Activated naive CD4-positive, alpha-beta T cell treated with anti-CD3 and anti-CD28 coated beads, Interleukin-2, amount 10 ng/mL, durations not matched to agents 7 days and 5 days (primary cell): ENCODE measurements around the gene TMEM183A.

Source experiments
- CTCF ChIA-PET: fragments of 350-600 bp; sonication (Branson Sonifier 250); formaldehyde crosslinking; loops from one replicate; lab custom pipeline; 2021; ENCODE audit warnings: antibody characterized with exemption; lab: Charles Lee
- DNase-seq: peaks from one replicate; pipeline ENCODE4 v3.0.0-alpha.2; 2020
- H3K27ac Mint-ChIP-seq: one replicate; pipeline ENCODE4 v1.8.0; 2021; ENCODE audit warnings: mild to moderate bottlenecking, moderate library complexity, mixed read lengths
- H3K27me3 Mint-ChIP-seq: one replicate; pipeline ENCODE4 v1.8.0; 2021; ENCODE audit warnings: mild to moderate bottlenecking, mixed read lengths
- H3K36me3 Mint-ChIP-seq: one replicate; pipeline ENCODE4 v1.8.0; 2021; ENCODE audit warnings: mixed read lengths
- H3K4me1 Mint-ChIP-seq: one replicate; pipeline ENCODE4 v1.8.0; 2021; ENCODE audit warnings: mixed read lengths
- H3K4me3 Mint-ChIP-seq: one replicate; pipeline ENCODE4 v1.8.0; 2021; ENCODE audit warnings: mild to moderate bottlenecking, moderate library complexity, mixed read lengths
- H3K9me3 Mint-ChIP-seq: one replicate; pipeline ENCODE4 v1.8.0; 2021; ENCODE audit warnings: mixed read lengths

Gene TMEM183A

DNA sequence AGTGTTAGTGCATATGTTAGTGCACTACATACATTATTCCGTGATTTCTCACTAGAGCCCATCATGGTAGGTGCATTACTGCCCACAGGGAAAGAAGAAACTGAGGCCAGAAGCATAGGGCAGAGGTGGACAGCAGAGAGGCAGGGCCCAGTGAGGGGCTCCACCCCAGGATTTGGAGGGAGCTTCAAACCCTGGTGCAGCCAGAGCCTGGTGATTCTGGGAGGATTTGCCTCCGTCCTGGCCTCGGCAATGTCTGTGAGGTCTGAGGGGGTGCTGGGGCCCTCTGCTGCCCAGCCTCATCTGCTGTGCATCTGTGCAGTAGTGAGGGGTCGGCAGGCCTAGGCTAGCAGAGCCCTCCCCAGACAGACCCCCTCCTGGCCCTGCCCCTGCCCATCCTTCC, 41.9 kb downstream of the TMEM183A start:
- H3K27ac Mint-ChIP-seq = no peak overlapping the region

DNA sequence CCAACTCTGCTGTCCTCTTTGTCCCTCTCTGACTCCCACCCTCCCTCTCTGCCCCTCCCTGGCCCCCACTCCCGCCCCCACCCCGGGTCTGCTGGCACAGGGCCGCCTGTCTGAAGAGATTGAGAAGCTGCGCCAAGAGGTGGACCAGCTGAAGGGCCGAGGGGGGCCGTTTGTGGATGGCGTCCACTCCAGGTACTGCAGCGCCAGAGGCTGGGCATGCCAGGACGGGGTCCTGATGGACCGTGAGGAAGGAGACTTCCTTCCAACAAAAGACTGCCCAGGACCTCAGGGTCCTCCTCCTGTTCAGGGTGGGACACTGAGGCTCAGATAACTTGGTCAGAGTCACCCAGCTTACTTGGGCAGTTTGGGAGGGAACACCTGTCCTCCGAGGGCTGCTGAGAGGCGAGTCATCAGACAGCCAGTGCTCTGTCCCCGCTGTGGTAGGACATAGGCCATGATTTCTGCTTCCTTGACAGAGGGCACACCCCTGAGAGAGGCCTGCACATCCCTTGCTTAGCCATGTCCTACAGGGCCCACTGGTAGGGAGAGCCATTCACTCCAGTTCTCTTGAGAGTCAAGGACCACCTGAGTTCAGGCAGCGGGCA, 42.5 kb downstream of the TMEM183A start:
- H3K4me3 Mint-ChIP-seq = no peak overlapping the region
- peaks cover 9% of the 10 kb centered on the region for H3K27me3 Mint-ChIP-seq
- DNase-seq = no peak
- CTCF ChIA-PET = interaction anchor here (0.6 to 1.5 kb wide), 2 partner anchors 10 to 117 kb away, joined by 3 read pairs; no protein-coding TSS in a partner anchor
- H3K36me3 Mint-ChIP-seq = peaks cover 8% of the 10 kb centered on the region
- no peaks in the 10 kb centered on the region for H3K9me3 Mint-ChIP-seq
- H3K4me1 Mint-ChIP-seq = no peaks in the 10 kb centered on the region
- H3K27ac Mint-ChIP-seq = no peak overlapping the region

More for the DNA sequence above, 41.9 kb downstream of the TMEM183A start:
- Mint-ChIP-seq H3K27me3 (peaks cover 9% of the 10 kb centered on the region), H3K4me3 (no peak overlapping the region), H3K36me3 (peaks cover 8% of the 10 kb centered on the region), H3K9me3 (no peaks in the 10 kb centered on the region), H3K4me1 (no peaks in the 10 kb centered on the region)
- DNase-seq = no peak
- CTCF ChIA-PET = interaction anchor here (0.6 to 1.9 kb wide), 2 partner anchors 9 to 117 kb away, joined by 3 to 6 read pairs; no protein-coding TSS in a partner anchor

DNA sequence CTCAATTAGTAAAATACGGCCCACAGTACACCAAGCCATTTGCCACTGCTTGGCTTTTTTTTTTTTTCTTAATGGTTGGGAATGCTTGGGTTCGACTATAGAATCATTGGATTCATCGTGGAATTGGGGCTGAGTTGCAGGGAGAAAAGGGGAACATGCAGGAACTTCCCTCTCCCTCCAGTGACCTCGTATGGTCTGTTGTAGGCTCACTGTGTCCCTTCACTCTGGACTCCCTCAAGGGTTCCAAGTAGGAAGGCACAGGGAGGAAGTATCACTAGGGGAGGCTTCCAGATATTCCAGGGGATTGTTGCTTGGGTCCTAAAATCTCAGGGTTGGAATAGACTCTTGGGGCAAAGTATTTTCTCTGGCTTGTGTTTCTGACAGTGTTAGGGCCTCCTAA, 43.7 kb downstream of the TMEM183A start:
- Mint-ChIP-seq H3K36me3 (peaks cover 11% of the 10 kb centered on the region), H3K4me1 (no peaks in the 10 kb centered on the region), H3K4me3 (no peak overlapping the region), H3K27me3 (peaks cover 11% of the 10 kb centered on the region), H3K27ac (no peak overlapping the region), H3K9me3 (no peaks in the 10 kb centered on the region)
- CTCF ChIA-PET = interaction anchor here (1.5 kb wide), 1 partner anchor 11 kb away, joined by 3 read pairs; no protein-coding TSS in a partner anchor
- DNase-seq = no peak

DNA sequence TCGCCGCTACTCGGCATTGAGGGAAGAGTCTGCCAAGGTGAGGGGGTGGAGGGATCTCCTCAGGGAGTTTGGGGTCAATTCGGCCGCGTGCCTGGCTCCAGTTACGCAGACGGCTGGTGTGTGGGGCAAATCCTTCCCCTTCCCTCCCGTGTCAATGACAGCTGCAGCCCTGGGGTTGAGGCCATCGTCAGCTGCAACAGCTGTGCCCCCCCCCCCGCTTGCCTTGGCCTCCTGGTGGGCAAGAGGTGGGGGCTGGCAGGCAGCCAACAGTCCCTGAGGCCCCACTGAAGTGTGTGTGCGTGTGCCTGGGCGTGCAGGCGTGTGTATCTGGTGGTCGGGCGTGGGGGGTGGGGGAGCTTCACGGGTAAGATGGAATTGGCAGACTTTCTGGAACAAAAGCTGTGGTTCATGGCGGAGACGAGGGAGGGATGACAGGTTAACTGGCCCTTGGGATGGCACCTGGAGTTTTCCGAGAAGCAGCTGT, 44.7 kb downstream of the TMEM183A start:
- no peaks in the 10 kb centered on the region for H3K4me1 Mint-ChIP-seq
- no peak overlapping the region for H3K27ac Mint-ChIP-seq
- peaks cover 14% of the 10 kb centered on the region for H3K36me3 Mint-ChIP-seq
- peaks cover 13% of the 10 kb centered on the region for H3K27me3 Mint-ChIP-seq
- no peaks in the 10 kb centered on the region for H3K9me3 Mint-ChIP-seq
- no peak overlapping the region for H3K4me3 Mint-ChIP-seq
- CTCF ChIA-PET = interaction anchor here (2.1 kb wide), 1 partner anchor 12 kb away, joined by 15 read pairs; no protein-coding TSS in a partner anchor
- no peak for DNase-seq

DNA sequence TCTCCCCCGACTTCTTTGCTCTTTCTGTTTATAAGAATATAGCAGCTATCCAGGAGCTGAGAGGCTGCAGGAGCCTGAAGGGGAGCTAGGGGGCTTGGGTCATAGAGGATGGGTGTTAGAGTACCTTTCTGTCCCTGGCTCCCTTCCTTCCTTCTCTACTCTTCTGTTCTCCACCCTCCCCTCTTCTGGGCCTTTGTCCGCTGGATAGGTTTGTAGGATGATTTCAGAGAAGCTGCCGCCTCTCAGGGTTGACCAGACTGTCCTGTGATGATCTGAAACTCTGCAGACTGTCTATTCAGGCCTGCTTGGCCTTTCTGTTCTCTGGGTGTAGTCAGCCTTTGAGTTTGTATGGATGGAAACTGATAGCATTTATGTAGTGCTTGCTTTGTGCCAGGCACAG, 45.4 kb downstream of the TMEM183A start:
- CTCF ChIA-PET = interaction anchor here (2.1 kb wide), 1 partner anchor 13 kb away, joined by 15 read pairs; no protein-coding TSS in a partner anchor
- Mint-ChIP-seq H3K36me3 (peaks cover 16% of the 10 kb centered on the region), H3K4me1 (no peaks in the 10 kb centered on the region), H3K27me3 (peaks cover 13% of the 10 kb centered on the region), H3K4me3 (no peak overlapping the region), H3K27ac (no peak overlapping the region), H3K9me3 (no peaks in the 10 kb centered on the region)
- DNase-seq = no peak

DNA sequence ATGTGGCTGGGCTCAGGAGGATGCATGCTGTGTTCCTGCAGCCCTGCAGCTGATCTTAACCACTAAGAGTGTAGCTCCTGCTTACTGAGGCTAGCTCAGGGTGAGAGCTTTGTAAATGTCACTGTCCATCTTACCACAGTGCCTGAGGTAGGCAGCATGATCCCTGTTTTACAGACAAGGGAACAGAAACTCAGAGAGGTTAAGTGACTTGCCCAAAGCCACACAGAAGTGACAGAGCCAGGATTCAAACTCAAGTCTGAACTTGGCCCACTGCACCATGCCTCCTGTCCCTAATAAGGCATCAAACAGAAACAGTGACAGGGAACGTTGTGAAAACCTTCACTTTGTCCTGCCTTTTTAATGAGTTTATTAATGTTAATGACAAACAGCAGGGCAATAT, 47.0 kb downstream of the TMEM183A start:
- H3K27ac Mint-ChIP-seq = no peak overlapping the region
- H3K4me3 Mint-ChIP-seq = no peak overlapping the region
- CTCF ChIA-PET = interaction anchor here (0.6 to 6.5 kb wide), 3 partner anchors 14 to 388 kb away, joined by 3 to 44 read pairs (median 4); no protein-coding TSS in a partner anchor
- H3K27me3 Mint-ChIP-seq = peaks cover 13% of the 10 kb centered on the region
- H3K4me1 Mint-ChIP-seq = no peaks in the 10 kb centered on the region
- H3K9me3 Mint-ChIP-seq = no peaks in the 10 kb centered on the region
- H3K36me3 Mint-ChIP-seq = peaks cover 15% of the 10 kb centered on the region
- DNase-seq = no peak

DNA sequence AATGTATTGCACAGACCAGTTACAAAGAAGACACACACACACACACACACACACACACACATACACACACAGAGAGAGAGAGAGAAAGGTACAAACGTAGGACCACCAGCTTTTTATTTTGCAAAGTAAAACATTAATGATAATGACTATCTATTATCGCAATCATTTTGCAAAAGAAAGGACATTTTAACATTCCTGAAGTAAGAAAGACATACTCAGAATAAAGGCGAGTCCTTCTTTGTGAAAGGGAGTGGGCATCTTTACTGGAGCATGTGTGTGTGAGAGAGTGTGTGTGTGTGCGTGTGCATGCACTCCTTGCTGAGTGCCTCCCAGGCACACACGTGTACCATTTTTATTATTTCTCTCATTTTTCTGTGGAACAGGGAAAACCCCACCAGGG, 47.5 kb downstream of the TMEM183A start:
- peaks cover 13% of the 10 kb centered on the region for H3K27me3 Mint-ChIP-seq
- H3K4me1 Mint-ChIP-seq = no peaks in the 10 kb centered on the region
- H3K36me3 Mint-ChIP-seq = peaks cover 17% of the 10 kb centered on the region
- no peak for DNase-seq
- no peaks in the 10 kb centered on the region for H3K9me3 Mint-ChIP-seq
- H3K4me3 Mint-ChIP-seq = no peak overlapping the region
- H3K27ac Mint-ChIP-seq = no peak overlapping the region
- CTCF ChIA-PET = interaction anchor here (0.6 to 6.5 kb wide), 3 partner anchors 14 to 387 kb away, joined by 3 to 44 read pairs (median 4); no protein-coding TSS in a partner anchor

DNA sequence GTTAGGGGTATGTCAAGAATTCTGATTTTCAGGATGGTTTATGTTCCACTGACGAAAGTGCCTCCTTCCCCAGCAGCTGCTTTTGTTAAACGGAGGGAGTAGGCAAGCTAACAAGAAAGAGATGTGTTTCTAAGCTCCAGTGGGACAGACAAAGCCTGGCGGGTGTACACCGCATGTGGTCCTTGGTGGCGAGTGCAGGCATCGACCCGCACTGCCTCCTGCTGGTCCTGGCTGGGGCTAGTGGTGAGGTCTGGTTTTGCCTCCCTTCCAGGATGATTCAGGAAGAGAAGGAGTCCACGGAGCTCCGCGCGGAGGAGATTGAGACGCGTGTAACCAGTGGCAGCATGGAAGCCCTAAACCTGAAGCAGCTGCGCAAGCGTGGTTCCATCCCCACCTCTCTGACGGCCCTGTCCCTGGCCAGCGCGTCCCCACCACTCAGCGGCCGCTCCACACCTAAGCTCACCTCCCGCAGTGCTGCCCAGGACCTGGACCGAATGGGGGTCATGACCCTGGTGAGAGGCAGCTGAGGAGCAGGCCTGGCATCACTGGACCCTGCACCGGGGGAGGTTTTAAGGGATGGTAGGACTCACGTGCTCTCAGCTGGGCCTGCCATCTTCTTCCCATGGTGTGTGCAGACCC, 48.1 kb downstream of the TMEM183A start:
- no peak overlapping the region for H3K4me3 Mint-ChIP-seq
- peaks cover 13% of the 10 kb centered on the region for H3K27me3 Mint-ChIP-seq
- H3K9me3 Mint-ChIP-seq = no peaks in the 10 kb centered on the region
- no peak overlapping the region for H3K27ac Mint-ChIP-seq
- no peak for DNase-seq
- H3K36me3 Mint-ChIP-seq = peaks cover 17% of the 10 kb centered on the region
- CTCF ChIA-PET = interaction anchor here (0.8 to 6.5 kb wide), 3 partner anchors 10 to 68 kb away, joined by 3 to 44 read pairs (median 4); no protein-coding TSS in a partner anchor
- no peaks in the 10 kb centered on the region for H3K4me1 Mint-ChIP-seq

DNA sequence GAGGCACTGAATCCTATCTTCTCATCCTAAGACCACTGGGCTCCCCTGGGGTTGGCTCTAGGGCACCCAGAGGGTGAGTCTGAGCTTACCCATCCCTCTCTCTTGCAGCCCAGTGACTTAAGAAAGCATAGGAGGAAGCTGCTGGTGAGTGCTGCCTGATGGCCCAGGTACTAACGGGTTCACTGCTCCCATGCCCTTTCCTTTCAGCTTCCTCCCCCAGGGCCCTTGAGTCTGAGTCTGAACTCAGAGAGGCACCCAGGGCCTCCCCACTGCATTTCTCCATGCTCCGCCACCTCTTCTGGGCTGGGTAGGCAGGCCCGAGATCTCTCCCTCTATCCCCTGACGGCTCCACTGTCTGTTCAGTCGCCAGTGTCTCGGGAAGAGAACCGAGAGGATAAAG, 48.8 kb downstream of the TMEM183A start:
- CTCF ChIA-PET = interaction anchor here (0.8 to 6.5 kb wide), 2 partner anchors 9 to 16 kb away, joined by 3 to 44 read pairs; no protein-coding TSS in a partner anchor
- Mint-ChIP-seq H3K27ac (no peak overlapping the region), H3K9me3 (no peaks in the 10 kb centered on the region), H3K4me3 (no peak overlapping the region), H3K36me3 (peaks cover 17% of the 10 kb centered on the region), H3K27me3 (peaks cover 10% of the 10 kb centered on the region), H3K4me1 (no peaks in the 10 kb centered on the region)
- no peak for DNase-seq

DNA sequence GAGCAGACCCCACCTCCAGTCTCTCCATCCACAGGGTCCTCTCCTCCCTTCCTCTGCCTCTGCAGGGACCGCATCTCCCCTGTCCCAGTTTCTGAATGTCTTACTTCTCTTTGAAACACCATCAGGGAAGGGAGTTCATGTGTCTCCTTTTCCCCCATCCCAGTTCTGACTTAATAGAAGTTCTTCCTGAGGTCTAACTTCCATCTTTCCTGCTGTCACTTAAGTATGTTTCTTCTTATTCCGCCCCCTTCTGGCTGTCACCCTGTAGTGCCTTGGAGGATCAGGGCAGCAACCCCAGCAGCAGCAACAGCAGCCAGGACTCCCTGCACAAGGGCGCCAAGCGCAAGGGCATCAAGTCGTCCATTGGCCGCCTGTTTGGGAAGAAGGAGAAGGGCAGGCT, 49.3 kb downstream of the TMEM183A start:
- CTCF ChIA-PET = interaction anchor here (1.2 to 6.5 kb wide), 2 partner anchors 9 to 16 kb away, joined by 5 to 44 read pairs; no protein-coding TSS in a partner anchor
- Mint-ChIP-seq H3K36me3 (peaks cover 17% of the 10 kb centered on the region), H3K27ac (no peak overlapping the region), H3K4me1 (no peaks in the 10 kb centered on the region), H3K4me3 (no peak overlapping the region), H3K27me3 (peaks cover 5% of the 10 kb centered on the region), H3K9me3 (no peaks in the 10 kb centered on the region)
- no peak for DNase-seq

DNA sequence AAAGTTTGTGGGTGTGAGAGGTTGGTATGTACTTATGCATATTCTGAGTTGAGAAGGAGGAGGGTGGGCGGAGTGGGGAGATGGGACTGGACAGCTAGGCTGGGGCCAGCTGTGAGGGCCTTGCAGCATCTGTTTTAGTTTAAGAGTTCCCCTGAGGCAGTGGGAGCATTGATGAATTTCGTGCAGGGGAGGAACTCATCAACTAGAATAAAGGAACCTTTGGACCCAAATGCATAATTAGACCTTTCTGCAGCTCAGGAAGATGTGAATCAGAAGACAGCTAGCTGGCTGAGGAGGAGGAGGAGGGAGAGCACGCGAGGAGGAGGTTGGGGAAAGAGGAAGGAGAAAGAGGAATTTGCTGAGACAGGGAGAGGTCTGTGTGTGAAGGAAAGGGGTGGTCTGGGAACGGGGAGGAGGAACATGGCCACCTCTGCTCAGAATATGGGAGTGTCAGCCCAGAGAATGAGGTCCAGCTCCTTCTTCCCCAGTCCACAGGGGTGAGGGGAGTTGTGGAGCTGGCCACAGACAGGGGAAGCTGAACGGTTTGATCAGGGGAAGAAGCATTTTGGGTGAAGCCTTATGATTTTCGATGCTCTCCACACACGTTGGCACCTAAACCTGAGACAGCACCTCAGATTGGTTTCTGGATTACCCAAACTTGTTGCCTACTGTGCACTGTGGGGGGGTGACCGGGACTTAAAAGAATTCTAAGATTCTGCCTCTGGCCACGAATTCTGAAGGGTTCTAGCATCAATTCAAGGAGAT, 50.9 kb downstream of the TMEM183A start:
- Mint-ChIP-seq H3K27me3 (peaks cover 3% of the 10 kb centered on the region), H3K4me1 (no peaks in the 10 kb centered on the region), H3K4me3 (no peak overlapping the region), H3K27ac (no peak overlapping the region), H3K36me3 (peaks cover 17% of the 10 kb centered on the region), H3K9me3 (no peaks in the 10 kb centered on the region)
- no peak for DNase-seq
- CTCF ChIA-PET = interaction anchor here (1.2 to 6.5 kb wide), 3 partner anchors 8 to 18 kb away, joined by 4 to 44 read pairs (median 5); no protein-coding TSS in a partner anchor

DNA sequence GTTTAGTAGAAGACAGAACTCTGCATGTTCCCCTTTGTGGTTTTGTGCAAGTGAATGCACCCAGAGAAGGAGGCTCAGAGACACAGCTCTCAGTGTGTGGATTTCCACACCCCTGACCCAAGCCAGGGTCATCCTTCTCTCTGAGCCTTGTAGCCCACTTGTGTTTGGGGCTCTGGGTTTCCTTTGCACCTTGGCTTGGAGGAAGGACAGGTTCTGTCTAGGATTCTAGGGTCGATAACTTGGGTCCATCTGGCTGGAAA, 51.4 kb downstream of the TMEM183A start:
- no peak for DNase-seq
- Mint-ChIP-seq H3K36me3 (peaks cover 17% of the 10 kb centered on the region), H3K27me3 (peaks cover 3% of the 10 kb centered on the region), H3K4me1 (no peaks in the 10 kb centered on the region), H3K9me3 (no peaks in the 10 kb centered on the region), H3K4me3 (no peak overlapping the region), H3K27ac (no peak overlapping the region)
- CTCF ChIA-PET = interaction anchor here (6.5 kb wide), 1 partner anchor 18 kb away, joined by 44 read pairs; no protein-coding TSS in a partner anchor

DNA sequence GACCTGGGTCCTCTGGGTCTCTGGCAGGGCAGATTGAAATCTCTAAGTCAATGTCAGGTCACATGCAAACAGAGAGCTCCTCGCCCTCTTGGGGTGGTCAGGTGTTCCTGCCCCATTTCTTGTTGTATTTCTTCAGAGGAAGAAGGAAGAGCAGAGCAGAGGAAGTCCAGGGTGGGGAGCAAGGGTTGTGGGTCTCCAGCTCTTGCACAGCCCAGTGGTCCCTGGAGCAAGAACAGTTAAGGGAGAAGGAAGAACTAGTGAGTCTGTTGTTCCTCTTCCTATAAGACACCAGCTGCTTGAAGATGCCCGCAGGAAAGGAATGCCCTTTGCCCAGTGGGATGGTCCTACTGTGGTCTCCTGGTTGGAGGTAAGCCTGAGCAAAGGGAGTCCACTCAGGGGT, 52.3 kb downstream of the TMEM183A start:
- Mint-ChIP-seq H3K27me3 (peaks cover 3% of the 10 kb centered on the region), H3K36me3 (peaks cover 17% of the 10 kb centered on the region), H3K4me3 (no peak overlapping the region), H3K4me1 (no peaks in the 10 kb centered on the region), H3K9me3 (no peaks in the 10 kb centered on the region), H3K27ac (no peak overlapping the region)
- DNase-seq = no peak
- CTCF ChIA-PET = interaction anchor here (6.5 kb wide), 1 partner anchor 19 kb away, joined by 44 read pairs; no protein-coding TSS in a partner anchor

DNA sequence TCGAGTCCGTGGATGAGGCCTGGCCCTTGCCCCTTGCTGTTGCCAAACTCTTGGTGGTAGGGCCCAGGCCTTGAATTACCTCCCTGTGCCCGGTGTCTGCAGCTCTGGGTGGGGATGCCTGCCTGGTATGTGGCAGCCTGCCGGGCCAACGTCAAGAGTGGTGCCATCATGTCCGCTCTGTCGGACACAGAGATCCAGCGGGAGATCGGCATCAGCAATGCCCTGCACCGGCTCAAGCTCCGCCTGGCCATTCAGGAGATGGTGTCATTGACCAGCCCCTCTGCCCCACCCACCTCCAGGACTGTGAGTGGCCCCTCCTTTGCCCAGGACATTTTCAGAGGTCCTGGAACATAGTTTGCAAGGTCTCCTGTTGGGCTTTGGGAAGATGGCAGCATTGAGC, 52.9 kb downstream of the TMEM183A start:
- no peaks in the 10 kb centered on the region for H3K4me1 Mint-ChIP-seq
- H3K9me3 Mint-ChIP-seq = no peaks in the 10 kb centered on the region
- H3K36me3 Mint-ChIP-seq = peaks cover 16% of the 10 kb centered on the region
- H3K4me3 Mint-ChIP-seq = no peak overlapping the region
- H3K27ac Mint-ChIP-seq = peak overlapping the region; percentile 30
- CTCF ChIA-PET = interaction anchor here (6.5 kb wide), 1 partner anchor 20 kb away, joined by 44 read pairs; no protein-coding TSS in a partner anchor
- peaks cover 3% of the 10 kb centered on the region for H3K27me3 Mint-ChIP-seq
- DNase-seq = no peak
